ENCODE data around the gene TYROBP. TPM values are rescaled to one million over a fixed set of nuclear protein-coding genes. Genes with fewer than 3 reads are reported as not detected.
"Not testable (repeated sequence)": the region's sequence is repeated elsewhere in the genome, so short reads cannot be mapped to it uniquely, and the experiment has no call there.

TYROBP gene
- total RNA-seq, result 460 TPM
- long read RNA-seq, transcript TYROBP-207 (5 exons, 570 nt), result minor isoform, 13 of 323 reads
- long read RNA-seq, transcript TYROBP-209 (5 exons, 415 nt), result minor isoform, 17 of 323 reads
- long read RNA-seq, transcript TYROBP-201 (5 exons, 568 nt), result major isoform, 87 of 323 reads
- long read RNA-seq, partial matches to known transcripts, result 182 of 323 reads
- long read RNA-seq, other reads (novel, unspliced or antisense), result 16 of 323 reads

- ATAC-seq, result peak; percentile 61 to 69
Observed at GRCh38 chr19:35908010-35908441, at the start of gene TYROBP. Gene TYROBP (minus strand): TSS chr19:35908295. CDS start chr19:35908228, 67 bp downstream.

GRCh38 chr19:35957411-35957810 is 49.3 kb upstream of the TYROBP start:
- H3K9me3 ChIP-seq; H3K36me3 ChIP-seq; intact Hi-C loops (cut with DNase I); H3K27ac ChIP-seq; DNase-seq; ATAC-seq; H3K4me1 ChIP-seq; H3K4me3 ChIP-seq: not testable (repeated sequence)
- peaks cover 39% of the 10 kb centered on the region for H3K27me3 ChIP-seq (ENCODE audit: low read depth)

More at GRCh38 chr19:35908010-35908441, at the start of gene TYROBP:
- no peak for TF ChIP-seq CTCF (IDR thresholded peaks at IDR 0.05)
- H3K27ac ChIP-seq, result peak within 1 kb of the TSS; percentile 85
- H3K4me1 ChIP-seq, result peaks cover 22% of the 10 kb centered on the region
- peak; percentile 79 for DNase-seq
- H3K9me3 ChIP-seq, result no peaks in the 10 kb centered on the region
- peak within 1 kb of the TSS; percentile 52 for H3K4me3 ChIP-seq
- H3K27me3 ChIP-seq (ENCODE audit: low read depth), result peaks cover 4% of the 10 kb centered on the region
- intact Hi-C loops (cut with DNase I), result no loop called here
- no peaks in the 10 kb centered on the region for H3K36me3 ChIP-seq

GRCh38 chr19:35955881-35956634 is 48.0 kb upstream of the TYROBP start:
- DNase-seq, result no peak
- Histone ChIP-seq H3K9me3 (no peaks in the 10 kb centered on the region), H3K36me3 (no peaks in the 10 kb centered on the region), H3K4me1 (peaks cover 7% of the 10 kb centered on the region), H3K4me3 (no peak overlapping the region), H3K27me3 (ENCODE audit: low read depth) (peaks cover 29% of the 10 kb centered on the region), H3K27ac (no peak overlapping the region)
- no peak for TF ChIP-seq CTCF (IDR thresholded peaks at IDR 0.05)
- ATAC-seq, result no peak
- intact Hi-C loops (cut with DNase I), result no loop called here

- no peaks in the 10 kb centered on the region for H3K4me1 ChIP-seq
- intact Hi-C loops (cut with DNase I), result no loop called here
- no peak for TF ChIP-seq CTCF (IDR thresholded peaks at IDR 0.05)
- no peak for ATAC-seq
- H3K27ac ChIP-seq, result no peak overlapping the region
- no peaks in the 10 kb centered on the region for H3K9me3 ChIP-seq
- peaks cover 9% of the 10 kb centered on the region for H3K36me3 ChIP-seq
- H3K4me3 ChIP-seq, result no peak overlapping the region
- DNase-seq, result no peak
- no peaks in the 10 kb centered on the region for H3K27me3 ChIP-seq (ENCODE audit: low read depth)
Observed at GRCh38 chr19:35949131-35949530, 41.0 kb upstream of the TYROBP start.

- no peak for TF ChIP-seq CTCF (IDR thresholded peaks at IDR 0.05)
- no peak for DNase-seq
- Histone ChIP-seq H3K36me3 (peaks cover 21% of the 10 kb centered on the region), H3K27me3 (ENCODE audit: low read depth) (no peaks in the 10 kb centered on the region), H3K4me1 (no peaks in the 10 kb centered on the region), H3K4me3 (no peak overlapping the region), H3K9me3 (no peaks in the 10 kb centered on the region), H3K27ac (no peak overlapping the region)
- intact Hi-C loops (cut with DNase I), result no loop called here
- ATAC-seq, result no peak
Observed at GRCh38 chr19:35946203-35946602, 38.1 kb upstream of the TYROBP start.
